GM19043 (cell line): ENCODE results near the gene HLTF.

ENCODE experiments used
- ATAC-seq: cut with Tn5 transposase; IDR thresholded peaks from one replicate; pipeline ENCODE4 v1.9.1; 2021; ENCODE audit warnings: low read depth; ENCODE audit not compliant: unreplicated experiment

Gene HLTF

DNA sequence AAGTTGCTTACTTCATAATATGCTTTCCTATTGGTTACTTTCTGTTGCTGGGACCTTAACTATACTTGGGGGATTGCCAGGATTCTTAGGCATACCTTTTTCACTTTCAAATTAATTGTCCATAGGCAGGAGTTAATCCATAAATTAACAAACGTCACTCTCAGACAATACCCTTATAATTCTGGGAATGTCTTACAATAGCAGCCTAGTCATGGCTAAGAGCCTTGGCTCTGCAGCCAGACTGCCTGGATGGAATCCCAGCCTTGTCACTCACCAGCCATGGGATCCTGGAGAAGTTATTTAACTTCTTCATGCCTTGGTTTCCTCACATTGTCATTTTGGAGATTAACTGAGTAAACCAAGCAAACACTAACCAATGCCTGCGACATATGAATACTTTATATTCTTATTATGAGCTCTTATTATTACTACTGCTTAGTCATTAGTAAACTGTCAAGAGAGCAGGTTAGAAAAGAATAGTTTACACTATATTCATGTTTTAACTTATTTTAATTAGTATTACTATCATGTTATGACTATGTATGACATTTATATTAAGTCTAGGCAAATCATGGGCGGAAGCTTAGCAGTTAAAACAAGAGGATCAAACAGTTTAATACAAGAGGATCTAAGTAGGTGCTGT is 66.0 kb downstream of the HLTF start:
- ATAC-seq: no peak

DNA sequence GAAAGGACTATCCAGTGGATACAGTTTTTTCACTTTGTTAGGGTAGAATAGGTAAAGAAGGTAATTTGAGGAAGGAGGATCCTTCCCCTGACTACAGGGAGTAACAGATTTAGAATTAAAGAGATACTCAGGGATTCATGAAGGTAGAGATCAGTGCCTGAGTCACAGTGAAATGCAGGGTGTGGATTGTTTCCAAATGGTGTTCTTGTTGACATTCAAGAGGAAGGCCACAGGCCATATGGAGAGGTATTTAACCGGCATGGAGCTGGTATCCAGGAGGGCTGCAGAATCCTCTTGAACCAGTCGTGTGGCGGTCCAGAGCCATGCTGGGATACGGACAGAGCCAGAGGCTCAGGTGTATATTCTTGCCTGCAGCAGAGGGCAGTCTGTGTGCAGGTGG is 66.8 kb downstream of the HLTF start:
- no peak for ATAC-seq

DNA sequence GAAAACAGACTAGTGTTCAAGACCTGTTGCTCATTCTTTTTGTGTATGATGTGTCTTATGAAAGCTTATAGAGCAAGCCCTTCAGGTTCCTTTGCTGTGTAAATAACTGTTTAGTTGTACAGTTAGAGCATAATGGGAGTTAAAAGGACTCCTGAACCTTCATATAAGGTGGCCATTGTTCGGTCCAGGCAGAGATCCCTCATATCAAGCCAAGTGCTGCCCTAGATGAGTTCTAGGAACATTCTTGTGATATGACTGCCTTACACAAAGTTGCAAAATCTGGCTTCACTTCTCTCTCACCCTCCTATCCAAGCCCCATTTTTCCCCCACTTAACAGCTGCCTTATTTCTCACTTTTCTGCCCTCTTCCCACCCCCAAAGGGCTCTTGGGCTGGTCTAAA is 68.1 kb downstream of the HLTF start:
- no peak for ATAC-seq

DNA sequence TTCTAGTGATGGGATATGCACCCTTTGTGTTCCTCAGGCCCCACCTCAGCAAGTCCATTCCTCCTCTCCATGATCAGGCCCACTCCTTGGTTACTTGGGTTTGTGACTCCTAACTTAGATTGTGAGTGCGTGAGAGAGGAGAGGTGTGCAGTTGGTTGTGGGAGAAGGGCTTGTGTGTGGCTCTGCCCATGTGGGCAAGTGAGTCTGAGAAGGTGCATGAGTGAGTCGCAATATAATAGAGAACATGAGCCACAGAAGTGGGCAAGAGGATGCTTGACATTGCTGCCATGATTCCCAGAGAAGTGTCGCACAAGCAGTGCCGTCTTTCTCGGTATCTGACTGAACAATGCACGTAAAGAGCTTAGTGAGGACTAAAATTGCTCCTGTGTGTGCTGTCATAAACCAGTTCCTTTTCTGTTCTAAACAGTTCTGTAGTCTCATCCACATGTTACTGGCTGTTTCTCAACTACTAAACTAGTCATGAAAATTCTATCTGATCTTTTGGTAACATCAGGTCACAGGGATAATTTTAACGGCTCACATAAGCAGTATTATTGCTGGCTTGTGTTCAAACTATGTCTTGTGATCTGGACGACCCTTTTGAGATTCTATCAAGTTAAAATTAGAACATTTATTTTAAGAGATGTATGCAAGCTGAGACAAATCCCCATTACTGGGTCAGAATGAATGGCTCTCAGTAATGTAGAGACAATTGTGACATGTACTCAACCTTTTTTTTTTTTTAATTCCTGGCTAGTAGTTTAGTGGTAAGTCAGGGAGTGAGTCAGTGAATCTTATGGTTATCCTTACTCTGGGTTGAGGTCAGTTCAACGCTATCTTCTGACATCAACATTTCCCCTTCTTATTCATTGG is 69.4 kb downstream of the HLTF start:
- ATAC-seq: no peak

DNA sequence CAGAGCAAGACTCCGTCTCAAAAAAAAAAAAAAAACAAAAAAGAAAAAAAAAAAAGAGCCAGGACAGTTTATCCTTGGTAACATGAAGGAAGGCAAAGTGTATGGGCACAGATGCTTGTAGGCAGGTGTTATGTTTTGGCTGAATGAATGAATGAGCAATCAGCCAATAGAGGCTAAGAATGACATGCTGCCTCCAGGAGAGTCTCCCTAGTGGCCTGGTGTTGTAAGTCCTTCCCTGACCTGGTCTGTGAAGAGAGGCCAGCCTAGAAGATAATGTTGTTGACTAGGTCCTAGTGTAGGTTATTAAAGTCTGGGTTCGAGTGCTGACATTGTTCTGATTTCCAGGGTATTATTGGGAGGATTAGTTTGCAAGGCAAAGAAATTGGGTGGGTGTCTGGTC is 70.1 kb downstream of the HLTF start:
- ATAC-seq: no peak

DNA sequence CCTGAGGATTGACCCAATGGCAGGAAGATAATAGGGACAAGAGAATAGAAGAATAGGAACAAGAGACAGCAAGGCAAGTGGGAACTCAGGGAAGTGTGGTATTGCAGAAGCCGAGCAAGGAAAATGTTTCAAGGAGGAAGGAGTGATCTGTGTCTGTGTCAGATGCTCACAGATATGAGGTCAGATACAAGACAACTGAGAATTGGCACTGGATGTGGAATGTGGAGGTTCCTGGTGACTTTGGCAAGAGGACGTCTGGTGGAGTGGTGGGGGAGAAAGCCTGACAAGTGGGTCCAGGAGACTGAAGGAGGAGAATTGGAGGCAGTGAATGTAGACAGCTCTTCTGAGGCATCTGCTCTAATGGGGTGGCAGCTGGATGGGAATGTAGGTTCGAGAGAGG is 70.9 kb downstream of the HLTF start:
- no peak for ATAC-seq

DNA sequence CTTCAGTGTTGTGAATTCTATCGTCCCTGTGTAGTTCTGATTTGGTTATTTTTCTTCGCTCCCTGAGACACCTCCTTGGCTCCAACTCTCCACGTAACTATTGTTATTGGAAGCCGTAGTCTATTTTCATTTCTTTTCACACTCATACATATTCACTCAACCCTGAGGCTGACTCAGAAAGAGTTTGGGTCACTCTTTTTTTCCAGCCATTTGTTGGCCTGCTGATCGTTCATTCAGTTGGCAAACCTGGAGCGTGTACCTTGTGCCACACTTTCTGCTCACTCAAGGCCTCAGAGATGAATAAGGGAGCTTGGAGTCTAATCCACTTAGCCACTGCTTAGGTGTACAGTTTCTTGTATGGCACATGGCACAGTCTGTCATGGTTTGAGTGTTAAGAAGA is 72.6 kb downstream of the HLTF start:
- no peak for ATAC-seq

DNA sequence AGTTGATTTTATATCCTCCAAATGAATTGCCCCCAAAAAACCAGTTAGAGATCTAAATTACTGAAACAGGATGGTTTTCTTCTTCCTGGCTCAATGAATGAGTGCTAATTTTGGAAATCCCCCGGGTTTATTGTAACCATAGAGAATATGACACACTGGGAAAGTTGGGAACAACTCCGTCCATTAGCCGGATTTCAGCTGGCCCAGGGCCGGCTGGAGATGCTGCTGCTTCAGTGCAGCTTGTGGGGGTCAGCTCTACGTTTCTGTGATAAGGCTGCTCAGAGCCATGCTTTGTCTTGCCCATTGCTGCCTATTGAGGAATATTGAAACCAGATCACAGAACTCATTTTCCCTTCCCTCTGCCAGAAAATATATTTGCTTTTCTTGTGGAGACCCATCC is 74.7 kb downstream of the HLTF start:
- ATAC-seq: no peak

DNA sequence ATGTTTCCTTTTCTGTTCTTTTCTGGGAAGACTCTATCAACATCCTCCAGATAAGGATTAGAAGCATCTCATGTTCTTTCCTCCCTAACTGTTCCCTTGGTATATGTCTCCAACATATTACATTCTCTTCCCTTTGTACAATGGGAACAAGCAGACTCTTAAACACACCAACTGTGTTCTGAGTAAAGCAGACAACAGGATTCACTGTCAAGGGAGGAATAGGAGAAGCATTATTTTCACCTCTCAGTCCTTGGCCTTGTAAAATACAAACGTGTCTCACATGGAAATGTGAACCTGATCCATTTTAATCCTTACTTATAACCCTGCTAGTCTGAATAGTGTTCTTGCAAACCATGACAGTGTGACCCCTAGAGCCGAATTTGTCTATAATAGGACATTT is 75.4 kb downstream of the HLTF start:
- no peak for ATAC-seq

DNA sequence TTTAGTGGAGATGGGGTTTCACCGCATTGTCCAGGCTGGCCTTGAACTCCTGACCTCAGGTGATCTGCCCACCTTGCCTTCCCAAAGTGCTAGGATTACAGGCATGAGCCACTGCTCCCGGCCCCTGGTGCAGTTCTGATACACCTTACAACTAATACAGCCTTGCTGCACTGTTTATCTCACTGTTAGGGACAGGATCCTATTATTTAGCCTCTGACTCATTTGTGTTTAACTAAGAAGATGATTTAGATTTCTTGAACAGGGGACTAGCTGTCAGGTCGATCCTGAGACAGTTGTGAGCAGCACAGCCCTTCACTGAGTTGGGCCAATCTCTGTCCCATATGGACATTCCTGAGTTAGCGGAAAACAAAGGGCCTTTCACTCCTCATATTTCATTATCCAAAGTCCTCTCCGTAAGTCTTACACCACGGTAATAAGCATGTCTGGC is 75.8 kb downstream of the HLTF start:
- ATAC-seq: no peak

DNA sequence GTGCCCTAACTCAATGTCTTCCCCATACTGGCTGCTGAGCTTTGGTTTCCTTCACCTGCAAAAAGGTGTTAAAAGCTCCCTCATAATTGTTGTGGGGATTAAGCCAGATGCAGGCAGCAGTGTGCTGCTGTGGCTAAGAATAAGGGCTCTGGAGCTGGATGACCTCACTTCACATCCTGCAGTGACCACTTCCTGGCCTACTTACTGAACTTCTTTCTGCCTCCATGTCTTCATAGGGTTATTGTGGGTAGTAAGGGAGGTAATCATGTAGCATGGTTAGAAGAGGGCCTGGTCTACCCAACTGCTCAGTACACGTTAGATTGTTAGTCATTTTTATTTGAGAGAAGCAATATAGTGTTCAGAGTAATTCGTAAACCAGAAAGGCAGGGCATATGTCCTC is 76.6 kb downstream of the HLTF start:
- ATAC-seq: peak; percentile 87

DNA sequence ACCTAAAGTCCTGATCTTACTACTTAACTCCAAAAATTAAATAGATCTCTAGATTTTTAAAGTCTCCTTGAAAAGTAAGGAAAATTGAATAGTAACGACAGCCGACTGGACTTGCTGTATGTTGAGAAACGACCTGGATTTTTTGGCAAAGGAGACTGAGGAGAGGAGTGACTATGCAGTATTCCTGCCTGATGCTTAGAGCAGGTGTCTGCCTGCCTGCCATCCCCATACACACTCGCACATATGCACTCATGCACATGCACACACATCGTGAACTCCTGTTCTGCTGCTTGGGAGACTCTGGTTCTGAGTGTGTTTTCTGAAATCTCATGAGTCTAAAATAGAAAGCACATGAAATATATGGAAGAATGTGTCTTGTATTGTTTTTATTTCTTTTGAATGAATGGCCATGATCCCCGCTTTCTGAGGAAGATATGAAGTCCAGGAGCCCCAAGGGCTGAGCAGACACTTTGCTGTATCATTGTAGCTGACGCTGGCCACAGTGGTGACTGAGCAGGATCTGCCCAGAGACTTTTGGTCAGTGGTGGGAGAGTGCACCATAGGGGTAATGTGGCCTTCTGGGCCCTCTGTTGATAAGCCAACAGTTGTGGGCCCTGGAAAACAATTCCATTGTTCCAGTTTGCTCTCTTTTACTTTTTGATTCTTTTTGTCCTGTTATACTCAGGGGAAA is 78.6 kb downstream of the HLTF start:
- ATAC-seq: no peak

DNA sequence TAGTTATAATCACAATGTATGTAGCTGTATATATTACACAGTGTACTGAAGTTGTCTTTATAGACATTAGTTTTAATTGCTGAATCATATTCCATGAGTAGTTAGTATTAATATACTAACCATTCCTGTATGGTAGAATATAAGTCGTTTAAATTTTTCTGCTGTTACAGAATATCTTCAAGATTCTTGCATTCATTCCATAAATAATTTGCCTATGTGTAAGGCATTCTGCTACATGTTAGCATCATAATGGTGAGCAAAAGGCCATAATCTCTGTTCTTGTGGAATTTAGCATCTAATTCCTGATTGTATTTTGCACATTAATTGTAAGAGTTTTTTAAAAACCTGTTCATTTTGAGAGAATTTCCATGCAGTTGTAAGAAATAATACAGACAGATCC is 80.9 kb downstream of the HLTF start:
- no peak for ATAC-seq

DNA sequence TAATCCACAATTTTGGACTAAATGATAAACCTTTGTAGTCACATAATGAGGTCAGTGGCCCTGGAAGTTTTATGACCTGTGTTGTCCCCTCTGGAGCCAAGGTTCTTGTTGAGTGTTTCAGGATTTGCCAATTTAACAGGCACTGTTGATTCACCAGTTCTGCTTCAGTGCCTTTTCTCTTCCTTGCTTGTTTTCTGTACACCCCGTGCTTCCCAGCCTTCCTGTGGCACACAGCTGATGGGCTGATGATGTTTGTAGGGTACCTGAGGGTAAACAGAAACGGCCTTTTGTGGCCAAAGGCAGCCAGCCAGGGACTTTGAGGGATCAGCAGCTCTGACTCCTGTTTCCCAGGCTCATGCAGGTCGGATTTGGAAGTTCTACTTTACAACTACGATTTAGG is 81.7 kb downstream of the HLTF start:
- ATAC-seq: no peak

DNA sequence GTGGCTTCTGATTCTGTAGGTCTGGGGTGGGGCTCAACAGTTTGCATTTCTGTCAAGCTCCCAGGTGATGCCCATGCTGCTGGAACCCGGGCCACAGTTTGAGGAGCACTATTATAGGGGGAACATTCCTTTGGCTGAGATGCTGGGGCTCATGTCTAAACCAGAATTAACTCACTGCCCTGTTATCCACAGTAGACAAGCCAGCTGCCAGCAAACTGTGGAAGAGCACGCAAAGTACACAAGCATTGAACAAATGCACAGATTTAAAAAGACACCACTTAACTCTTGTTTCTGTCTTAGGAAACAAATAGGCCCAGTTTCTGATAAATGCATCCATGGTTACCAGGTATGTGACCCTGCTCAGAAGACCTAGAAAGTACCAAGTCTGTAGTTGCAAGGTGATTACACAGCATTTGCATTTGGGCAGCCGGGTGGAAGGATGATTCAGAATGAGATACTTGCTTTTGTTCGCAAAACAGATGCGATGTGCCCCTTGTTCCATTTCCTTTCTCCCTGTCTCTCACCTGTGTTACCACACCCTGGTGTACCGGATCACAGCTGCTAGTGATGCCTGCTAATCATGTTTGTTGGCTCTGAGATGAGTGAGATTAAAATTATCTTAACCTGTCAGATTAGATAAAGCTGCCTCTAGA is 82.6 kb downstream of the HLTF start:
- ATAC-seq: peak; percentile 76

DNA sequence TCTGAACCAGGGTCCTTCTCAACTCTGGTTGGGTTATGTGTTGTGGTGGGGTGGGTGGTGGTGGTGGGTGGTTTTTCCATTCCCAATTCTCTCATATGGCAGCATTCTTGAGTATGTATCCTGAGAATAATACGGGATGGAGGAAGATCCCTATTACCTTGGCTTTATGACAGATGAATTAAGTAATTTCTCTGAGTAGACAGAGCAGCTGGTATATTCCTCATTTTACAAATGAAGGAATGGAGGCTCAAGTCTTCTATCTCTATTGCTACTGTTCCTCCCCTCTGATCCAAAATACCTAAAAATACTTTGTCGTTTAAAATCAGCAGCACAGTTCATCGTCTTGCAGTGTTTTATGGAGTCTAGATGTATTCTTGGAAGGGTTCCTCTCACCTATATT is 84.6 kb downstream of the HLTF start:
- no peak for ATAC-seq

DNA sequence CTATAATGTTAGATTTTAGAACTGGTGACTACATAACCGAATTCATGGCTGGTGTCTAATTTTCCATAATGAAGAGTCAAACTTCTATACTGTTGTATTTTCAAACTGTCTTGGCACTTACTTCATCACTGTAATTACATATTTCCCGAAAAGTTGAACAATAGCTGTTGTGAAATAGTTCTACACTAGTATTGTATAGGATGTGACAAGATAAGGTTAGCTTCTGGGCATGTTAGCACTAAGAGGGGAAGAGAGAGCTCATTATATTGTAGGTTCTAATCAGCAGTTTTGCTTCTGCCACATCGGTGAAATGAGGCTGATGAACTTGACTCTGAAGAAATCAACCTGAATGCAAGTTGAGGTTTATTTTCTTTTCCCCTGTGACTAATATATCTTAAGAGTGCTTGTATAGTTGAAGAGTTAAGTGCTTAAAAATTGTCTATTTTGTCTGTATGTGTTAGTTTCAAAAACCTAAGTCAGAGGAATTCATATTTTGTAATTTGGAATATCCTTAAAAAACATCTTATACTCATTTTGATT is 86.1 kb downstream of the HLTF start:
- ATAC-seq: no peak

DNA sequence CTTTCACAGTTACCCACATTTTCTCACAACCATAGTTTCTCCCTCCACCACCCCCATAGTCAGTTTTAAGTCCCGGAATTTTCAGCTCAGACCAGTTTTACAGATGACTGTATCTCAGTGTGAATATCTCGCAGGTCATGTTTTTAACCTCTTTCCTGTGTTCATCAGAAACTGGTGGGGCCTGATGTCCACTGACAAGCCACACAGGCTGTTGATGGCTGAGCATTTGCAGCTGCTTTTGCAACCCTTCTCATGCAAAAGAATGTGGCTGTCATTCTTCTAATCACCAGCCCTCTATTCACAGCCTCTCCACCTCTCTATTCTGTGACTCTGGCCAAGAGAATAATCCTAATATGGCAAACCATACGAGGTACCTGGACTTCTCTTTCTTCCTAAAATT is 86.5 kb downstream of the HLTF start:
- peak; percentile 34 for ATAC-seq

DNA sequence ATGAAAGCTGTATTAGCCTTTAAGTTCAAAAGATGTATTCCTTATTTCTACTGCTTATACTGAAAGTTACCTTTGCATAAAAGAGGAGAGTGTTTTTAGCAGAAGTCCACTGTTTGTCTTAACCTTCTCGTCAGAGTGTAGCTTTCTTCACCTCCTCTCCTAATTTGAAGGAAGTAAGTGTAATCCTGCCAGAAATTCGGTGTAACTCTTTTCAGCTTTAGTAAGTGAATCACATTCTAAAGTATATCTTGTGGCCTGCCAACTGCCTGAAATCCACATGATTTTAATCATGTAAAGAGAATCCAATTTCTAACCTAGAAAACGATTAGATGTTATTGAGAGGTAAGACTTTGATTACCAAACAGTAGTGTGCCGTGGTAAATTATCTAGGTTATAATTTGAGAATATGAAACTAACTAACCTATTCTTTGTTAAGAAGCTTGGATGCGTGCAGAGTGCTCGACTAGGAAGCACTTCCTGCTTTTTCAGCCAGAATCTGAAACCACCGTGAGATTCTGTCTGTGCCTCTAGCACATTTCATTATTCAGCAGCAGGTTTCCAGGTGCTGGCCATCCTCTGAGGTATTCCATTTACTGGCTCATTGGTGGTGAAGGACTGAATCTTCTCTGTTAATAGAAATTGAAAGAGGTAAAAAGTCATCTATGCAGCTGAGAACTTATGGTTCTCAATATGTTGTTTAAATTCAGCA is 87.5 kb downstream of the HLTF start:
- ATAC-seq: peak; percentile 43

DNA sequence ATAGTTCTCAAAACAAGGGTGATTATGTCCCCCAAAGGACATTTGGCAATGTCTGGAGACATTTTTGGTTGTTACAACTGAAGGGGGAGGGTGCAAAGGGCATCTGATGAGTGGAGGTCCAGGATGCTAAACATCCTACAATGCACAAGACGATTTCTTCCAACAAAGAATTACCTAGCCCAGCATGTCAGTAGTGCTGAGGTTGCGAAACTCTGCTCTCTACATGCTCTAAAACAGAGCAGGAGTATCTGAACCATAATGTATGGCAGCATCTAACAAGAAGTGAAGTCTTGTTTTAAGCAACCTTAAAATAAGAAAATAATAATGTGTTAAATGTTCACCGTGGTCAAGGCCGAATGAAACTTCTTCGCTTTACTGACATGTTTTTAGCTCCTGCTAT is 88.0 kb downstream of the HLTF start:
- ATAC-seq: no peak
